GM18858 (cell line): ENCODE data around the gene ABHD12.
A peak's percentile ranks its signal among the peaks of the same experiment; 100 is the strongest.
"Not testable (repeated sequence)": the region's sequence is repeated elsewhere in the genome, so short reads cannot be mapped to it uniquely, and the experiment has no call there.

ENCODE experiments used
- ATAC-seq: cut with Tn5 transposase; IDR thresholded peaks from one replicate; pipeline ENCODE4 v1.9.1; 2021; ENCODE audit not compliant: unreplicated experiment

ABHD12 gene

GRCh38 chr20:25390538-25391528, at the start of gene ABHD12:
ABHD12 (minus strand) TSS chr20:25390835; CDS start chr20:25390703, 132 bp downstream.
- peak; percentile 84 for ATAC-seq

- ATAC-seq = peak; percentile 77
Measured at GRCh38 chr20:25439328-25439727, 48.7 kb upstream of the ABHD12 start.

DNA sequence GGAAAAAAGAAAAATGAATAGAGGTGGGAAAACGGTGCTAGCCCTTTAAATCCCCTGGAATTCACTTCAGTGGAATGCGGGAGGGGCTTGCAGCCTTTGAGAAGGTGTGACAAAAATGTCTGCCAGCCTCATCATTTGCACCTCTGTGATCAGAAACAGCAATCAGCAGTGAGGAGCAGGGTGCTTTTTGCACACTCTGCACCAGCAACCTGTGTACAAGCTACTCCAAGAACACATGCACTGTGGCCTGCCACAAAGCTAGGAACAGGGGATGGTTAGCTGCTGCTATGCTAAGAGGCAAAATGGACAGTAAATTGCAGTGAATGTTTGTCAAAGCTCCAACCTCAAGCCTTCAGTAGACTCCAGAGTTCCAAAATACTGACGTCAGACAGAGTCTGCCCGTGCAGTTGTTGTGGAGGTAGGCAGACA, 46.5 kb upstream of the ABHD12 start:
- ATAC-seq = no peak

DNA sequence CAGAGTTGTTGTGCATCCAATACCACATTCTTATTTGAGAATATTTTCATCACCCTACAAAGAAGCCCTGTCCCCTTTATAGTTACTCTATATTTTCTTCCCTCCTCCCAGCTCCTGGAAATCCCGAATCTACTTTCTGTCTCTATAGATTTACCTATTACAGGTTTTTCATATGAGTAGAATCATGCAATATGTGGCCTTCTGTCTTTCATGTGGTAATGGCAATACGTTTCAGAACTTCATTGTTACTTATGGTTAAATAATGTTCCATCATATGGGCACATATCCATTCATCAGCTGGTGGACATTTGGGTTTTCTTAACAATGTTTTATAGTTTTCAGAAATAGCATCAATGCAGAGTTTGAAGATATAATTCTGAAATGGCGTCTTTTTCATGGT, 33.9 kb upstream of the ABHD12 start:
- no peak for ATAC-seq

- ATAC-seq = no peak
Measured at GRCh38 chr20:25422032-25422431, 31.4 kb upstream of the ABHD12 start.

GRCh38 chr20:25421102-25421501, 30.5 kb upstream of the ABHD12 start:
- ATAC-seq = no peak

GRCh38 chr20:25418776-25419175, 28.1 kb upstream of the ABHD12 start:
- no peak for ATAC-seq

DNA sequence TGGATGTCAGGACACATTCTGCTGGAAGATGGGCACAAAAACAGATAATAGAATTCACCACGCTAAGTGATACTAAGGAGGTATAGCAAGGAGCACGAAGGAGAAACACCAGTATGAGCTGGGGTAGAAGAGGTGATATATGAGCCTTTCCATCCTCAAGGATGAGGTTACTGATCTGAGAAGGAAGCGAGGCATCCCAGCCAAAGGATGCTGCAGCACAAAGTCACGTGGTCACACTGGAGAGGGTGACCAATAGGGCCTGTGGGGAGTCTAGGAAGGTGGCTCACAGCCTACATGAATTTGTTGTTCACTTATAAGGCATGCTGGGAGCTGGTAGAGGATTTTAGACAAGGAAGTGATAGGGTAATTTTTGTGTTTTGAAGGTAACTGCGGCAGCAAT, 18.3 kb upstream of the ABHD12 start:
- ATAC-seq = no peak

- ATAC-seq = no peak
Measured at GRCh38 chr20:25408170-25408547, 17.5 kb upstream of the ABHD12 start.

DNA sequence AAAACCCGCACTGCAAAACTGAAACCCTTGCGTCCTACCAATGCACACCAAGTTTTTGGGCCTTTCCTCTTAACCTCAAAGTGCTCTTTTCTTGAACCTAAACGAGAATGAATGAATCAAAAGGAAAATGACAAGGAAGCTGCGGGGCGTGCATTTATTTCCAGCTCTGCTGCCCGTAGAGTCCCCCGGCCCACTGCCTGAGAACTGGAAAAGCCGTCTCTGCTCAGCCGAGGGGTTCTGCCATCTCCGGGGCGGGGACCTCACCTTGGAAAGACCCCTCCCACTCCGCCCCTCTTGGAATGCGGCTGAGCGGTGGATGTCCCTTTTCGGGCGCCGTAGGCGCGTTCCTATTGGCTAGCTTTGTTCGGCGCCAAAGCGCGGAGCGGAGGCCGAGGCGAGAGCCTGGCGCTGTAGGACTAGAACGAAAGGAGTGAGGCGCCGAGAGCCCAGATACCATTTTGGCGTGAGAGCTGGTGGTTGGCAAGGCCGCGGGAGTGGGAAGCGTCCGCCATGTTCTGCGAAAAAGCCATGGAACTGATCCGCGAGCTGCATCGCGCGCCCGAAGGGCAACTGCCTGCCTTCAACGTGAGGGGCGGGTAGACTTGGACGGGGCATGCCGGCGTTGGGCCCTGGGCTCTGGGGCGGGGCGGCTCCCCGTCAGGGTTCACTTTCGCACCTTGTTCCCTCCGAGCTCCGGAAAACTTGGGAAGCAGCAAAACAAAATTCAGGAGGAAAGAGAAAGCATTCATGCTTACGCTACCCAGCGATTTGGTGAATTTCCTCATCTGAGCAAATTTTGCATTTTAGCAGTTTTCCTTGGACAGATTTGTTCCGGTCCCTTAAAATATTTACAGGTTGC, 16.9 kb upstream of the ABHD12 start, which contains the start of gene GINS1:
GINS1 (plus strand) TSS at position 363 of the 859 bp plus-strand sequence; CDS start at position 511, 148 bp downstream.
- peak; percentile 78 for ATAC-seq

DNA sequence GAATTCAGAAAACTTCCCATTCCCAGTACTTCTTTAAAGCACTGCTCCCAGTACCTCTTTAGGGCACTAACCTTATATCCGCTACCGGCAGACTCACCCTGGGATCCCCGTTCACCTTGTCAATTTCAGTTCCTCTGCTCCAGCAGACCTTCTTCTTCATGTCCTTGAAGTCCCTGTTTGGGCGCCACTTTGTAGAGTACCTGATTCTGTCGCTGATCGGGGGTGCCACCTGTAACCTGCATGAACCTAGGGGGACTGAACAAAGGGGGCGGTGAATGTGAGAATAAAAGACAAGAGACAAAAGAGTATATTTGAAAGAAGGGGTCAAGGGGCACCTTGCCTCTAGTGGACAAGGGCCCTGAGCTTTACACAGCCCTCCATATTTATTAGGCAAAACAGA, 11.9 kb upstream of the ABHD12 start:
- ATAC-seq = no peak

DNA sequence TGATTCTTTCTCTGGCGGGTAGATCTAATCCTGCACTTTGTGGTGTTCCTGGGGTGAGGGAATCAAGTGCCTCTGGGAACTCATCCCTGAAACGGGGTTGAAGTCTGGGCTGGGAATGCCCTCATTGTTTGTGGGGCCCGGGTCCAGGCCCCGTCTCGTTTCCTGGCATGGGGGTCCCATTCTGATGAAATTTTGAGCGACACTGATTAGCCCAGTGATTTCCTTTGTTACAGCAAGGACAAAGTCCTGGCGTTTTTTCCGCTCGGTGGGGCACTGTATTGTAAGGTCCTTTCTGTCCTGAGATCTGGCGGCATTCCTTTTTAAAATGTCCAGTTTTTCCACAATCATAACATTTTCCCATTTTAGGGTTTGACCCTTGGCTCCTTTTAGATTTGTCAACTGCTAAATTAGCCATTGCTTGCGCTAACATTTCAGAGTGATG, 9.7 kb upstream of the ABHD12 start:
- ATAC-seq = not testable (repeated sequence)

DNA sequence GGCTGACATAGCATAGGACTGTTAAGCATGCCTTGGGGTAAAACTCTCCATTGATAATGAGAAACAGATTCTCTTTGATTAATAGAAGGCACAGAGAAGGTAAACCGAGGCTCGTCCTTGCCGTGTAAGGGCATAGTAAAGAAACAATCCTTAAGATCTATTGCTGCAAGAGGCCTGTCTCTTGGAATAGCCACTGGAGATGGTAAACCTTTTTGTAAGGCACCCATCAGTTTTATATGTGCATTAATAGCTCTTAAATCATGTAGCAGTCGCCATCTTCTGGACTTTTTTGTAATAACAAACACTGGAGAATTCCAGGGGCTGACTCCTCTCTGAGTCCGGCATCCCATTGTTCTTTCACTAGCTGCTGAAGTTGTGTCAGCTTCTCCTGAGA, 8.4 kb upstream of the ABHD12 start:
- peak; percentile 49 for ATAC-seq

DNA sequence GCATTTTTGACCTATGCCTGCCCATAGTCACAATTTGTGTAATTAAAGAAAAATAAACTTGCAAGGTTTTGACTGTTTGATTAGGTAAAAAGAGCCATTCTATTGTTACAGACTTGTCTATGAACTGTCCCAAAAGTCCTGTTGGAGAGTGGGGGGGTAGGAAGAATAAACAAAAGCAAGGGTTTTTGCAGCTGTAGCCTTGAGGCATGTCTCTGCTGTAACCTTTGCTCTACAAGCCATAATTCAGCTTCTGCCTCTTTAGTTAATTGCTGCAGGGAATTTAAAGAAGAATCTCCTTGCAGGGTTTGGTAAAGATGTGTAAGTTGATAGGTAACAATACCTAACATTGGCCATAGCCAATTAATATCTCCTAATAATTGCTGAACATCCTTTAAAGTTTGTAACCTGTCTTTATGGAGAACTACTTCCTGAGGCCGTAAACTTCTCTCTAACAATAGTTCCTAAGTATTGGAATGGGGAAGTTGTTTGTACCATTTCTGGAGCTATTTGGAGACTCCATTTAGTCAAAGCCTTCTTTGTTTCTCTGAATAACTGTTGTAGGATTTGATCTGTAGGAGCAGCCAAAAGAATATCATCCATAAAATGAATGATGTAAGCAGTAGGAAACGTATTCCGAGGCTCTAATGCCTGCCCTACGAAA, 7.9 kb upstream of the ABHD12 start:
- ATAC-seq = no peak

- ATAC-seq = no peak
Measured at GRCh38 chr20:25397821-25398220, 7.2 kb upstream of the ABHD12 start.

- ATAC-seq = no peak
Measured at GRCh38 chr20:25397096-25397495, 6.5 kb upstream of the ABHD12 start.

- ATAC-seq = no peak
Measured at GRCh38 chr20:25394996-25395395, 4.4 kb upstream of the ABHD12 start.

- no peak for ATAC-seq
Measured at GRCh38 chr20:25394276-25394675, 3.6 kb upstream of the ABHD12 start.

GRCh38 chr20:25389858-25390537, 637 bp downstream of the ABHD12 start:
- ATAC-seq = peak; percentile 4

GRCh38 chr20:25389401-25389857, 1.2 kb downstream of the ABHD12 start:
- ATAC-seq = no peak
